HG03066 (cell line): ENCODE results near the gene SP3.

ENCODE experiments used
- ATAC-seq: cut with Tn5 transposase; IDR thresholded peaks from one replicate; pipeline ENCODE4 v1.9.1; 2021; ENCODE audit warnings: low read depth; ENCODE audit not compliant: unreplicated experiment

SP3 gene

DNA sequence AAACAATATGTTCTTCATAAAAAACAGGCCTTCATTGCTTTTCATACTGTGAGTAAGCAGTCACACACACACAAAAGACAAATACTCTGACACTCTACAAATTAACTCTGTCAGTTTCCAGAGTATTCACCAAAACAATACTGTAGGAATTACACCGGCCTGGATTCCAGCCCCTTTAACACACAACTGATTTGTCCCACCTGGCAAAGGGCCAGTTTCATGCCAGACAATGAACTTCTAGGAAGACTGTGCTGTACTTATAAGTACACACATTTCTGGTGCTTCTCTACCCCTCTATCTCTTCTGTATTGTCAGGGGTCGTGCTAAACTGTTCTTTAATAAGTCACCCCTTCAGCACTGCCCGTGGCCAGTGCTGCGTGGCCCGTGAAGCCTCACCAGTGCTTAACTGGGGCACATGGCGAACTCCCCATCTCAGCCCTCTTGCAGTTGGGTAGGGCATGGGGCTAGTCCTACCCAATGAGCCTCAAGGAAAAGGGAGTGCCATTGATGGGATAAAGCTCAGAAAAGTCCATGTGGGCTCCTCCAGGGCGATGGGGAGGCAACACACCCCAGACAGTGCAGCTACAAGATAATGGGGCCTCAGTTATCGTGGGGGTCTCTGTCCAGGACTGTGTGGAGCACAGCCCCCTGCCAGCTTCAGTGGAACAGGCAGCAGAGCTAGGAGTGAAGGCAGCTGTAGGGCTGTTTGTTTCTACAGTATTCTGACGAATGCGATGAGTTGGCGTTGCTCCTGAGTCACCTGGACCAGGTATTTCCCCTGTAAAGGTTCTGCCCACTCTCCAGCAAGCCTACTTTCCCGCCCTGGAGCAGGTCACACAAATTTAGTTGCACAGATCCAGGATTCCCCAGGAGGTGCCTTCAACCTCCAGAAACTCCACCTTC lies 99.0 kb downstream of the SP3 start:
- ATAC-seq, result no peak

DNA sequence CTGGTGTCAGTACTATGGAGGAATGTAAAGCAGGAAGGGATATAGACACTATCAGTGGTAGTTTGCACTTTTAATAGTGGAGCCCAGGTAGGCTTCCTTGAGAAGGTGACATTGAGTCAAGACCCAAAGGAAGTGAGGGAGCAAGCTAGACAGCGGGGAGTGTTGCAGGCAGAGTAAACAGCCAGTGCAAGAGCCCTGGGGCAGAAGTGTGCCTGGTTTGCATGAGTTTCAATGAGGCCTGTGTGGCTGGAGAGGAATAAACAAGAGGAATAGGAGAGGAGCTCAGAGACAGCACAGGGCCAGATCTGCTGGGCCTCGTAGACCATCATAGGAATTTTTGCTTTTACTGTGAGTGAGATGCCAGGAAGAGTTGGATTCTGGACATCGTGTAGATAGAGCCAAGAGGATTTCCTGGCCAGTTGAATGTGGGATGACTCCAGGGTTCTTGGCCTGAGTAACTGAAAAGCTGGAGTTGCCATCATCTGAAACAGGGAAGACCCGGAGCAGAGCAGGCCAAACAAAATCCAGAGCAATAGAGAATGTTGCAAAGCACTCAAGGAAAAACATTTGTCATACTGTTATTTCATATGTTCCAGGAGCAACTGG lies 102.5 kb downstream of the SP3 start:
- ATAC-seq, result no peak

- no peak for ATAC-seq
Observed at GRCh38 chr2:173860566-173860965, 104.6 kb downstream of the SP3 start.

DNA sequence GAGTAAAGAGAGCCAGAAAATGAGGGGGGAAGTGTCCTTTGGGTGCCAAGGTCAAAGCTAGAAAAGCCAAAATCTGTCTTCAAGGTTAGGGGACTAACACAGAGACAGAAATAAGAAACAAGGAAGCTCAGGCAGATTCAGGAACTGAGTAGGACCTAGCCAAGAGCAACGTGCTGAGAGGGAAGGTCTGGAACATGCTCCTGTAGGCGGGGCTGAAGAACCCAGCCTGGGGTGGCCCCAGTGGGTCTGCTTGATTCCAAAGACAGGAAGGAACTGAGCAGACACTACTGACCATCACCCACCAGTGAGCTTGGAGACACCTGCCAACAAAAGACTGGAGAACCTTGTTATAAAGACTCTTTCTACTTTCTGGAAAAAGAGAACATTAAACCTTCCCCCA lies 105.1 kb downstream of the SP3 start:
- no peak for ATAC-seq

DNA sequence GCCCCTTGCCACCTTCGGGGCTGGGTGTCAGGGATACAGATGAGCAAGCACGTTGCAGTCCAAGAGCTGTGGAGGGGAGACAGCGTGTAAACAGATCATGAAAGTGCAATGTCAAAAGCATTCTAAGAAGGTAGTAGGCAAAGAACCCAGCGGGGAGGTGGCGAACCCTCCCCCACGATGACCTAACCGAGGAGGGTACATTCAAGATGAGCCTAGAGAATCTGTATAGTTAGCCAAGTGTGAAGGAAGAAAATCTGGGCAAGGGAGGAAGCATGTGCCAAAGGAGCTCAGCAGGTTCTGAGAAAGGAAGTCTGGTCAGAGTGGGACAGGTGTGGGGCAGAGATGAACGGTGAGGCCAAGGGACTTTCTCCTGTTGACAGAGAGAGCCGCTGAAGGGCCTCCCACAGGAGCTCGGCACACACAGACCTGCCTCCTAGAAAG lies 106.9 kb downstream of the SP3 start:
- ATAC-seq, result no peak
